GM19467 (cell line): ENCODE data around the gene SUN1.
A peak's percentile ranks its signal among the peaks of the same experiment; 100 is the strongest.

ENCODE experiments used
- ATAC-seq: cut with Tn5 transposase; IDR thresholded peaks from one replicate; pipeline ENCODE4 v1.9.1; 2021; ENCODE audit warnings: mild to moderate bottlenecking, moderate library complexity; ENCODE audit not compliant: unreplicated experiment

The SUN1 gene

GRCh38 chr7:876077-876971 is 44.0 kb downstream of the SUN1 start, which contains the start of gene GET4:
Gene GET4 (plus strand): TSS chr7:876554. CDS start chr7:876646, 92 bp downstream.
- ATAC-seq, result peak; percentile 61

- ATAC-seq, result peak; percentile 34
These were observed 44.7 kb downstream of the SUN1 start for GRCh38 chr7:876972-877311.

GRCh38 chr7:877312-878232 is 45.3 kb downstream of the SUN1 start:
- ATAC-seq, result no peak

- no peak for ATAC-seq
These were observed 46.8 kb downstream of the SUN1 start for GRCh38 chr7:879093-879492.

- ATAC-seq, result no peak
These were observed 47.4 kb downstream of the SUN1 start for GRCh38 chr7:879706-880105.

GRCh38 chr7:880450-880849 is 48.2 kb downstream of the SUN1 start:
- no peak for ATAC-seq

- no peak for ATAC-seq
These were observed 49.4 kb downstream of the SUN1 start for GRCh38 chr7:881441-882234.

GRCh38 chr7:882336-883035 is 50.2 kb downstream of the SUN1 start:
- no peak for ATAC-seq

GRCh38 chr7:883055-884021 is 51.1 kb downstream of the SUN1 start:
- ATAC-seq, result no peak

GRCh38 chr7:884191-885003 is 52.1 kb downstream of the SUN1 start:
- no peak for ATAC-seq

GRCh38 chr7:885261-885892 is 53.1 kb downstream of the SUN1 start:
- no peak for ATAC-seq

- ATAC-seq, result no peak
These were observed 53.8 kb downstream of the SUN1 start for GRCh38 chr7:885893-886625.

- ATAC-seq, result no peak
These were observed 54.6 kb downstream of the SUN1 start for GRCh38 chr7:886626-887487.

- ATAC-seq, result no peak
These were observed 55.2 kb downstream of the SUN1 start for GRCh38 chr7:887488-887820.

GRCh38 chr7:888081-889024 is 56.1 kb downstream of the SUN1 start:
- no peak for ATAC-seq
